GM23338 (cell line): ENCODE measurements around the gene SIRT7. TPM values are rescaled to one million over a fixed set of nuclear protein-coding genes. Genes with fewer than 3 reads are reported as not detected.

Source experiments
- ATAC-seq: fragments of 200-7000 bp; cut with Tn5 transposase; 3 replicates; pipeline ENCODE4 v1.9.1; 2020
- DNase-seq: peaks from one replicate; pipeline ENCODE4 v3.0.0-alpha.2; 2015; ENCODE audit warnings: low spot score
- H2AFZ ChIP-seq: fragments of 200-600 bp; sonication (generic); 2 replicates; pipeline ENCODE4 v1.8.0; 2016; ENCODE audit warnings: antibody characterized with exemption, mild to moderate bottlenecking, moderate library complexity
- H3F3A ChIP-seq: fragments of 200-600 bp; sonication (generic); replicated peaks from 2 replicates; pipeline ENCODE4 v1.8.0; 2017; ENCODE audit warnings: antibody characterized with exemption, mixed run types, low read depth
- H3K27ac ChIP-seq: fragments of 200-600 bp; sonication (generic); 2 replicates; pipeline ENCODE4 v1.6.1; 2016; ENCODE audit warnings: low read depth
- H3K27me3 ChIP-seq: fragments of 200-600 bp; sonication (generic); 2 replicates; pipeline ENCODE4 v1.8.0; 2016; ENCODE audit warnings: mild to moderate bottlenecking, mixed run types, moderate library complexity; ENCODE audit not compliant: insufficient read depth
- H3K36me3 ChIP-seq: fragments of 200-600 bp; sonication (generic); 2 replicates; pipeline ENCODE4 v1.8.0; 2016; ENCODE audit warnings: mild to moderate bottlenecking; ENCODE audit not compliant: insufficient read depth
- H3K4me1 ChIP-seq: fragments of 200-600 bp; sonication (generic); 2 replicates; pipeline ENCODE4 v1.8.0; 2016; ENCODE audit warnings: mild to moderate bottlenecking, moderate library complexity; ENCODE audit not compliant: insufficient read depth
- H3K4me2 ChIP-seq: fragments of 200-600 bp; sonication (generic); 2 replicates; pipeline ENCODE4 v1.7.1; 2017; ENCODE audit warnings: mixed run types
- H3K4me3 ChIP-seq: fragments of 200-600 bp; sonication (generic); 2 replicates; pipeline ENCODE4 v1.6.1; 2016; ENCODE audit warnings: mixed run types
- H3K79me2 ChIP-seq: fragments of 200-600 bp; sonication (generic); replicated peaks from 2 replicates; pipeline ENCODE4 v1.8.0; 2017; ENCODE audit warnings: mild to moderate bottlenecking; ENCODE audit not compliant: insufficient read depth
- H3K9me2 ChIP-seq: fragments of 200-600 bp; sonication (generic); 2 replicates; pipeline ENCODE4 v1.8.0; 2017; ENCODE audit not compliant: insufficient read depth
- H4K20me1 ChIP-seq: fragments of 200-600 bp; sonication (generic); replicated peaks from 2 replicates; pipeline ENCODE4 v1.8.0; 2017; ENCODE audit warnings: mild to moderate bottlenecking; ENCODE audit not compliant: insufficient read depth
- H3K27ac Mint-ChIP-seq: 2 replicates; pipeline ENCODE4 v1.8.0; 2020; ENCODE audit warnings: inconsistent platforms, mild to moderate bottlenecking, moderate library complexity, mixed read lengths
- H3K27me3 Mint-ChIP-seq: 3 replicates; pipeline ENCODE4 v1.8.0; 2022; ENCODE audit warnings: low read depth, mild to moderate bottlenecking, moderate library complexity, mixed read lengths, inconsistent platforms; ENCODE audit not compliant: insufficient read depth, poor library complexity
- H3K36me3 Mint-ChIP-seq: 3 replicates; pipeline ENCODE4 v1.8.0; 2021; ENCODE audit warnings: low read depth, mild to moderate bottlenecking, inconsistent platforms, moderate library complexity, mixed read lengths
- H3K4me1 Mint-ChIP-seq: 3 replicates; pipeline ENCODE4 v1.8.0; 2020; ENCODE audit warnings: mild to moderate bottlenecking, inconsistent platforms, mixed read lengths
- H3K4me3 Mint-ChIP-seq: 3 replicates; pipeline ENCODE4 v1.8.0; 2021; ENCODE audit warnings: moderate library complexity, mild to moderate bottlenecking, inconsistent platforms, mixed read lengths
- H3K9me3 Mint-ChIP-seq: 3 replicates; pipeline ENCODE4 v1.8.0; 2020; ENCODE audit warnings: moderate library complexity, mild to moderate bottlenecking, inconsistent platforms, mixed read lengths
- CREB1 ChIP-seq: fragments of 250-450 bp; sonication (Bioruptor Pico); IDR thresholded peaks from 2 replicates; pipeline ENCODE4 v1.5.0; 2020; ENCODE audit warnings: low read depth, mild to moderate bottlenecking, moderate library complexity
- EZH2 ChIP-seq: fragments of 200-600 bp; sonication (generic); IDR thresholded peaks from one replicate; pipeline ENCODE4 v1.8.0; 2017; ENCODE audit warnings: antibody characterized with exemption, mild to moderate bottlenecking, low read depth; ENCODE audit not compliant: unreplicated experiment
- JUNB ChIP-seq: IDR thresholded peaks from one replicate; pipeline ENCODE4 v1.6.1; 2016; ENCODE audit warnings: antibody characterized with exemption; ENCODE audit not compliant: unreplicated experiment
- NANOG ChIP-seq: IDR thresholded peaks from 2 replicates; pipeline ENCODE4 v1.6.1; 2016; ENCODE audit warnings: antibody characterized with exemption, borderline replicate concordance
- ZNF114 ChIP-seq: fragments of 250-450 bp; sonication (Bioruptor Pico); IDR thresholded peaks from 2 replicates; pipeline ENCODE4 v1.5.0; 2020; ENCODE audit warnings: mild to moderate bottlenecking, moderate library complexity
- ZNF462 ChIP-seq: fragments of 250-450 bp; sonication (Bioruptor Pico); IDR thresholded peaks from 2 replicates; pipeline ENCODE4 v1.5.0; 2020; ENCODE audit warnings: mild to moderate bottlenecking, moderate library complexity
- polyA plus RNA-seq: library from polyadenylated mRNA; unstranded; fragments of >200 nt; fragmentation: Nextera tagmentation; extraction: Ambion mirVana; gene quantifications from 2 replicates; pipeline ENCODE4 v1.2.1, GENCODE V29; 2016
- total RNA-seq: library from RNA; depleted of rRNA; stranded (reverse); fragments of >200 nt; shearing (Covaris generic); gene quantifications from 2 replicates; pipeline ENCODE4 v1.2.3, GENCODE V29; 2014
- TF ChIP-seq, protein P1 (sequence below): IDR thresholded peaks from one replicate; pipeline ENCODE4 v1.6.1; 2018; ENCODE audit warnings: antibody characterized with exemption; ENCODE audit not compliant: unreplicated experiment
- TF ChIP-seq, protein P2 (sequence below): IDR thresholded peaks from 2 replicates; pipeline ENCODE4 v1.6.1; 2016; ENCODE audit warnings: antibody characterized with exemption

Gene SIRT7
- total and polyA plus RNA-seq, 2 experiments from 2014 or later = 16.3 to 20.8 TPM

- no peaks in the 10 kb centered on the region for H3K9me3 Mint-ChIP-seq
- peaks cover 5% of the 10 kb centered on the region; the same call in 2 of the 3 replicates for H3K4me1 Mint-ChIP-seq
- no peak overlapping the region for H3K4me3 ChIP-seq
- H3K27me3 Mint-ChIP-seq = peaks cover 16% of the 10 kb centered on the region
- no peak overlapping the region for H3K4me2 ChIP-seq
- TF ChIP-seq JUNB (no peak), CREB1 (CRISPR knock-in tag) (no peak), ZNF114 (CRISPR knock-in tag) (no peak), ZNF462 (CRISPR knock-in tag) (no peak), EZH2 (no peak), NANOG (no peak)
- TF ChIP-seq, protein P1, sequence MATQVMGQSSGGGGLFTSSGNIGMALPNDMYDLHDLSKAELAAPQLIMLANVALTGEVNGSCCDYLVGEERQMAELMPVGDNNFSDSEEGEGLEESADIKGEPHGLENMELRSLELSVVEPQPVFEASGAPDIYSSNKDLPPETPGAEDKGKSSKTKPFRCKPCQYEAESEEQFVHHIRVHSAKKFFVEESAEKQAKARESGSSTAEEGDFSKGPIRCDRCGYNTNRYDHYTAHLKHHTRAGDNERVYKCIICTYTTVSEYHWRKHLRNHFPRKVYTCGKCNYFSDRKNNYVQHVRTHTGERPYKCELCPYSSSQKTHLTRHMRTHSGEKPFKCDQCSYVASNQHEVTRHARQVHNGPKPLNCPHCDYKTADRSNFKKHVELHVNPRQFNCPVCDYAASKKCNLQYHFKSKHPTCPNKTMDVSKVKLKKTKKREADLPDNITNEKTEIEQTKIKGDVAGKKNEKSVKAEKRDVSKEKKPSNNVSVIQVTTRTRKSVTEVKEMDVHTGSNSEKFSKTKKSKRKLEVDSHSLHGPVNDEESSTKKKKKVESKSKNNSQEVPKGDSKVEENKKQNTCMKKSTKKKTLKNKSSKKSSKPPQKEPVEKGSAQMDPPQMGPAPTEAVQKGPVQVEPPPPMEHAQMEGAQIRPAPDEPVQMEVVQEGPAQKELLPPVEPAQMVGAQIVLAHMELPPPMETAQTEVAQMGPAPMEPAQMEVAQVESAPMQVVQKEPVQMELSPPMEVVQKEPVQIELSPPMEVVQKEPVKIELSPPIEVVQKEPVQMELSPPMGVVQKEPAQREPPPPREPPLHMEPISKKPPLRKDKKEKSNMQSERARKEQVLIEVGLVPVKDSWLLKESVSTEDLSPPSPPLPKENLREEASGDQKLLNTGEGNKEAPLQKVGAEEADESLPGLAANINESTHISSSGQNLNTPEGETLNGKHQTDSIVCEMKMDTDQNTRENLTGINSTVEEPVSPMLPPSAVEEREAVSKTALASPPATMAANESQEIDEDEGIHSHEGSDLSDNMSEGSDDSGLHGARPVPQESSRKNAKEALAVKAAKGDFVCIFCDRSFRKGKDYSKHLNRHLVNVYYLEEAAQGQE = no peak
- TF ChIP-seq, protein P2, sequence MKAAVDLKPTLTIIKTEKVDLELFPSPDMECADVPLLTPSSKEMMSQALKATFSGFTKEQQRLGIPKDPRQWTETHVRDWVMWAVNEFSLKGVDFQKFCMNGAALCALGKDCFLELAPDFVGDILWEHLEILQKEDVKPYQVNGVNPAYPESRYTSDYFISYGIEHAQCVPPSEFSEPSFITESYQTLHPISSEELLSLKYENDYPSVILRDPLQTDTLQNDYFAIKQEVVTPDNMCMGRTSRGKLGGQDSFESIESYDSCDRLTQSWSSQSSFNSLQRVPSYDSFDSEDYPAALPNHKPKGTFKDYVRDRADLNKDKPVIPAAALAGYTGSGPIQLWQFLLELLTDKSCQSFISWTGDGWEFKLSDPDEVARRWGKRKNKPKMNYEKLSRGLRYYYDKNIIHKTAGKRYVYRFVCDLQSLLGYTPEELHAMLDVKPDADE = no peak
- H4K20me1 ChIP-seq = peaks cover 9% of the 10 kb centered on the region
- peaks cover 6% of the 10 kb centered on the region for H3K4me1 ChIP-seq
- H3K4me3 Mint-ChIP-seq = no peak overlapping the region
- ATAC-seq = no peak
- no peak overlapping the region for H3K27ac ChIP-seq
- H3K36me3 Mint-ChIP-seq = no peaks in the 10 kb centered on the region; the same call in 2 of the 3 replicates
- no peak overlapping the region for H2AFZ ChIP-seq
- peaks cover 20% of the 10 kb centered on the region for H3F3A ChIP-seq
- H3K27ac Mint-ChIP-seq = no peak overlapping the region
- peaks cover 12% of the 10 kb centered on the region for H3K27me3 ChIP-seq
- peaks cover 7% of the 10 kb centered on the region for H3K79me2 ChIP-seq
- DNase-seq = no peak
- no peaks in the 10 kb centered on the region for H3K9me2 ChIP-seq
- peaks cover 6% of the 10 kb centered on the region; the same call in 1 of the 2 replicates for H3K36me3 ChIP-seq
Measured at GRCh38 chr17:81905993-81906392, 12.0 kb downstream of the SIRT7 start.
